NCI-H1436 (cell line): ENCODE measurements around the gene ETV4.
"Not testable (repeated sequence)": the region's sequence is repeated elsewhere in the genome, so short reads cannot be mapped to it uniquely, and the experiment has no call there.

Source experiments
- DNase-seq: peaks from one replicate; lab custom pipeline; 2025; lab: John Stamatoyannopoulos, UW

ETV4 gene

DNA sequence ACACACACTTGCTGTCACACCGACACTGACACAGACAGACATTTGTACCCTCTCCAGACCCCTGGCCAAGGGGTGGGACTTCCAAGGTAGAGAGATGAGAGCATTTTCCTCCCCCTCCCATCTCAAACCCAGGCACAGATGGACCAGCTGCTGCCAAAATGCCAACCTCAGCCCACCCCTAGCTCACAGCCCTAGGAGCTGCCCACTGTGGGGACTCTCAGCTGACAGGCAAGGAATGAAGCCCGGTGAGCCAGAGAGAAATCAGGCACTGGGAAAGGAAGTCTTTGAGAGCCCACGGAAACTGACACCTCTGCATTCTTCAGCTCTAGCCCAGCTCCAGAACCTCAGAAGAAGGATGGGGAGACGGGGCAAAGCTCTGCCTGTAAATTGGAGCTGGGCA lies 2.8 kb downstream of the ETV4 start:
- DNase-seq, result no peak

DNA sequence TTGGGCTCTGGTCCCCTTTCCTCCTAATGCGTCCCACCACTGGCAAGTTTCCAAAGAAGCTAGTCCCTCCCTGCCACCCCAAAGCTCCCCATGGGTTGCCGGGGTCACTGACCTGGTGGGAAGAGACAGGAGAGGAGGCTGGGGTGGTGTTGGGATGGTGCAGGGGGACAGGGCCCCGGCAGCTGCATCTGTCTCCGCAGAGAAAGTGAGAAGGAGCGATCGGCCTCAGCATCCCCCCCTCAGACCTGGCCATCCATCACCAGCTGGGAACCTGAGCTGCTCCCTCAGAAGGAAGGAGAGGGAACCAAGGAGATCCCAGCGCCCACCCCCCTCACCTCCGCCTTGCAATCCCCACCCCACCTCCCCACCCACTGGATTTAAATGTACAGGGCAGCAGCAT lies 3.3 kb downstream of the ETV4 start:
- no peak for DNase-seq

DNA sequence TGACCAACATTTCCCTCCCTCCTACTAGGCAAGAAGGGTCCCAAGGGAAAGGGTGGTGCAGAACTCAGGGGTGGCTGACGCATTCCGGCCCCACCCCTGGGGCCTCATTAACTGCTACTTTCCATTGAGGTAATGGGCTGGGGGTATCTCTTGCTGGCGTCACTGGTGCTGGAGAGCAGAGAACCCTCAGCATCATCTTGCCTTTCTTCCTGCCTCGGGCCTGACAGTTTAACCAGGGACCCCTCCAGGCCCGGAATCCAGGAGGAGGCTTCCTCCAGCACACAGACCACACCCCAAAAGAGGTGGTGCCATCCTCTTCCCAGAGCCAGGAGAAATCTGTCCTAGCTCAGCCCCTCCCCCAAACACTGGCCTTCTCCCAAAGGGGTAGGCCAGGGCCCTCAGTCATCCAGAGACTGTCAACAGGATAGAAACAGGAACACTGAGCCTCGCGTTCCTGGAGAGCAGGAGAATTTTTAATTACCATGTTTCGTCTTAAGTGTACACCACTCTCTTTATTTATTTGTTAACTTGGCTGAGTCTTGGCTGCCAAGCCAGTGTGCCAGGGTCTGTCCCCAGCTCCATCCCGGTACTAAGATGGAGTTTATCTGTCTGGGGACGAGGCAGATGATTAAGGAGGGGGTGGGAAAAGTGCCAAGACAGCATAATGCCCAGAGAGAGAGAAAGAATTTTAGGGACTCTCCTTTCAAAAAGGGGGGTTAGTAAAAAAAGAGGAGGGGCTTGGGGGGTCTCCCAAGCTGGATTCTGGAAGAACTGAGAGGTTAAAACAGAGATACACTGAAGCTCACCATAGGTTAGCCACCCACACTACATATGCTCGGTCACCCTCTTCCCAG lies 5.1 kb downstream of the ETV4 start:
- DNase-seq, result peak; percentile 60

DNA sequence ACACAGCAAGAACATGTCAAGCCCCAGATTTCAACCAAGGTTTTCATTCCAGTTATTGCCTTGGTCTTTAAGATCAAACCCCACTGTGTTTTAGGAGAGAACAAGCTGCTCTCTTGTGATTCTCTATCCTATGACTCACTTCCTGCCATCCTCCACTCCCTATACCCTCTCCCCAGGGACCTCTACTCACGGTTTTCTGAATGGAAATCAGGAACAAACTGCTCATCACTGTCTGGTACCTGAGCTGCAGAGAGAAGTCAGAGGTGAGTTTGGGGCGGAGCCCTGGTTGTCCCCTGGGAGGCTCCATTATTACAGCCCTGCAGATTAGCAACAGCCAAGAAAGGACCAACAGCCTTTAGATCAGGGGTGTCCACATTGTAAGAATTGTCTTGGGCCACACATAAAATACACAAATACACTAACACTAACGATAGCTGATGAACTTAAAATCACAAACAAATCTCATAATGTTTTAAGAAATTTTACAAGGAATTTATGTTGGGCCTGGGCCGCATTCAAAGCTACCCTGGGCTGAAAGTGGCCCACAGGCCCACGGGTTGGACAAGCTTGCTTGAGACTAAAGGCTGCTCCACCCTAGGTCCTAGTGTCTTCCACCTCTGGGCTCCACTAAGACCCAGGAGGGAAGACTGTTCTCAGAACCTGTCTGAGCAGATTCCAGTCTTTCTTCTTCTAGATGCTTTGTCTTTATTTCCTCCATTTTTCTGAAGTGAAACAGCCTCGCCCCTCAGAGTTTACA lies 9.7 kb downstream of the ETV4 start:
- peak; percentile 21 for DNase-seq

DNA sequence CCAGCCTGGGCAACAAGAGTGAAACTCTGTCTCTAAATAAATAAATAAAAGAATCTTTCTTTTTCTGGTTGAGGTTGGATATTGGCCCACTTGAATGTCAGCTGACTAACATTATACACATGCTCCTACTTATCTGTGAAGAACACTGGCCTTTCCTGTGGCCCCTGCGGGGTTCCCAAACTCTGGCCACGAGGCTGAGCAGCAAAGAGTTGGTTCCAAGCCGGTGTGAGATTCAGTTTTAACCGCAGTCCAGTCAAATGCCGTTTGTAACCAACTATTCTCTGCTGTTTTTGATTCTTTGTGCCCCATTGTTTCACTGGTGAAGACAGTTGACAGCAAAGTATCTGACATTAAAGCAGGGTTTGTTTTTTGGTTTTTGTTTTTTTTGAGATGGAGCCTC lies 11.2 kb downstream of the ETV4 start:
- no peak for DNase-seq

DNA sequence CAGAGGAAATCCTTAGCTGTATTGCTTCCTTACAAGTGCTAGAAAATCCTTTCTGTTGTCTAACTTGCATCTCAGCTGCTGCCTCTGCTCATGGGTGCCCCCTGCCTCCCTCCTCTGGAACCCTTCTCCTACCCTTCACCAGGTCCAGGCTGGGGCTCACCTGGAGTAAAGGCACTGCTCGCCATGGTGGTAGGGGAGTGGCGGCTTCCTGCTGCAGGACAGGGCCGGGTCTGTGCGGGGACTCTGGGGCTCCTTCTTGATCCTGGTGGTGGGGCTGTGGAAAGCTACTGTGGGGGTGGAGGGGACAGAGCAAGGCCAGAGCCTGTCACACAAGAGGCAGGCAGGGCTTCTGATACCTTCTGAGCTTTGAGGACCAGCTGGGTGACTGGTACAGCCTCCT lies 12.4 kb downstream of the ETV4 start:
- no peak for DNase-seq

DNA sequence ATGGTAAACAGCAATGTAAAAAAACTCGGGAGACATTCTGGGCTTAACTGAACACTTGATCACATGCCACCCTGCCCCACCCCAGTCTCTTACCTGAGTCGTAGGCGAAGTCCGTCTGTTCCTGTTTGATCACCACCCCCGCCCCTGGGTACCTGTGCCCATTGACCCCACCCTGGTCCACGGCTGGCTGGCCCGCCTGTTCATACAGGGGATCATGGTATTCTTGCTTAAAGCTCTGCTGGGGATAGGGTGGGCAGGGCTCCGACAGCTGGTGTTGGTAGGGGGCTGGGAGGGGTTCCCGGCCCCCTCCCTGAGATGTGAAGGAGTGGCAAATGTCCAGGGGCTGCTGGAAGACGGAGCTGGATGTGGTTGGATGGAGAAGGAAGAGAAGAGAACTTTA lies 13.6 kb downstream of the ETV4 start:
- DNase-seq, result no peak

DNA sequence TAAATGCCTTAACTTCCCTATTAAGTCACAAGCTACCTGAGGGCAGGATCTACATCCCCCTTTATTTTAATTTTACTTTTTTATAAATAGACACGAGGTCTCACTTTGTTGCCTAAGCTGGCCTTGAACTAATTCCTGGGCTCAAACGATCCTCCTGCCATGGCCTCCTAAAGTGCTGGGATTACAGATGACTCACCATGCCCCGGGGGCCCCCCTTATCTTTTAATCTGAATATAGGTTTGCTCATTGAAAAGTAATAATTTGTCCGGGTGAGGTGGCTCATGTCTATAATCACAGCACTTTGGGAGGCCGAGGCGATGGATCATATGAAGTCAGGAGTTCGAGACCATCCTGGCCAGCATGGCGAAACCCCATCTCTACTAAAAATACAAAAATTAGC lies 14.2 kb downstream of the ETV4 start:
- no peak for DNase-seq

DNA sequence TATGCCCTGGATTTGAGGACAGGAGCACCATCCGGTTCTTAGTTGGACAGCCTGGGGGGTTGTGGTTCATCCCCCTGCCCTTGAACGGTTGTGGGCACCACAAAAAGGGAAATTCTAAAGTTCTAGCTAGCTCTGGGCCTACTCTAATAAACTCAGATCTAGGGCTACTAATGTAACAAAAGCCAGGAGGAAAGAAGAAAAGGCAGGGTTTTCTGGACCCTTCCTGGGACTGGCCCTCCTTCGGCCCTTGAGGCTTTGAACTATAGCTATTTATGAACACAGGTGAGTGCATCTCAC lies 15.1 kb downstream of the ETV4 start:
- no peak for DNase-seq

DNA sequence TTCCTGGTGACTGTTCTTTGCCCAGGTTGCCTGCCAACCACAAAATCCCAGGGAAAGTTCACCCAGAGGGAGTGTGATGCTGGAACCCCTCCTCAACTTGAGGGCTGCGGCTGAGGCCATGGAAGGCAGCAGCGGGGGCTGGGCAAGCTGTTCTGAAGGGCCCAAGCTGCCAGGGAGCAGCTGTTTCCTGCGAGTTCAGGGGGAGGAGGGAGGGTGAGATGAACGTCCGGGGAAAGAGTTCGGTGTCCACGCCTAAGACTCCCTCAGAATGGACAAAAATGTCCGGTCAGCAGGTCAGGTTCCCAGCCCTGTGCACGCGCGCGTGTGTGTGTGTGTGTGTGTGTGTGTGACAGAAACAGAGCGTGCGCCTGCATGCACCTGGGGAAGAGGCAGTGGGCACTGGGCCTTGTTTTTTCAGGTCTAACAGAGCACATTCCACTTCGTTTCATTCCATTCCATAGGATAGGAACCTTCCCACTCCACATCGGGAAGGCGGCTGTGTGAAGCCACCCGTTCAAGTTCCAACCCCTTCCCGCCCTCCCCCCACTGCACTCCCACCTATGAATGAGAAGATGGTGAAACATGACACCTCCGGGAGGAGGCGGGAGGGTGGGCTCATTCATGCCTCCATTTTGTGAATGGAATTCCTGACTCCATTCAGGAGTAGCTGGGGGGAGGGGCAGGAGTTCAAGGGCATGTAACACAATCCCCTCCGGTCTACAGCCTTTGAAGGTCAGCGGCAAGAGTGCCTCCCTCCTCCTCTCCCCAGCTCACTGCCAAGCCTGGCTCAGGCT lies 15.7 kb downstream of the ETV4 start:
- peak; percentile 78 for DNase-seq

DNA sequence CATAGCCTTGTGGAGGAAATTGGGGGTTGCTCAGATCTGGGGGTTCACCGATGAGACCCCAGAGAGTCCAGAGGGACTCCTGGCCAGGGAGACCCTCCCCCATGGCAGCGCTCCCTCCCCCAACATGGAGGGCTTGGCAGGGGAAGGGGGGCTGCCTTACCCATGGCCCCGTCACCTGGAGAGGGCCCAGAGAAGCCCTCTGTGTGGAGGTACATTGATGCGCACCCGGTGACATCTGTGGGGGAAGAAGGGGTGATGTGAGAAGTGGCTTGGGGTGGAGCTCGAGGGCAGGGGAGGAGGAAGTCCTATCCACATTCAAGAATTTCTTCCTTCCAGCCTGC lies 16.2 kb downstream of the ETV4 start:
- DNase-seq, result no peak

DNA sequence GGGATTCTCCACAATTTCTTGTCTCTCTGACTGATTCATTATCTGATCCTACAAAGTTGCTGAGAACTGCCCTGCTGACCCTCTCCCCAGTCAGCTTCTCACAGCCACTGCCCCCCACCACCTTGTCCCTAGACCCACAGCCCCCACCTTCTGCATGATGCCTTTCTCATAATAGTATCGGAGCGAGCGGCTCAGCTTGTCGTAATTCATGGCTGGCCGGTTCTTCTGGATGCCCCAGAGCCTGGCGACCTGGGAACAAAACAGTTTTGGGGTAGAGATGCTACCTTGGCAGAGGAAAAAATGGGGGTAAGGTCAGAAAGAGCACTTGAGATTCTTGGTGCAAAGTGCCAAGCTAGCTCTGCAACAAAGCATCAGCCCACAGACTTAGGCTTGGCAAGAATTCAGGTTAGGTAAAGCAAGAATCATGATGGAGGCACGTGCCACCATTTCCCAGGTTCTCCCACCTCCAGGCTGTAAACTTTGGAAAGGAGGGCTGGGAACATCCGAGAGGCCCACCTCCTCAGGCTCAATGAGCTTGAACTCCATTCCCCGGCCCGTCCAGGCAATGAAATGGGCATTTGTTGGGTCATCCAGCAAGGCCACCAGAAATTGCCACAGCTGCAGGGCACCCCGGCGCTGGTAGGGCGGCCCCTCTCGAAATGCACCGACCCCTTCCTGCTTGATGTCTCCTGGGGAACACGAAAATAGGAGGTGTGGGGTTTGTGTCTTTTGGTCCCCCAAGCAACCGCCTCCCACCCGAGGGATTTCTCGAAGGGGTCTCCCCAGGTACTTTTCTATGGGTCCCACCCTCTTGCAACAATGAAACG lies 16.9 kb downstream of the ETV4 start:
- no peak for DNase-seq

DNA sequence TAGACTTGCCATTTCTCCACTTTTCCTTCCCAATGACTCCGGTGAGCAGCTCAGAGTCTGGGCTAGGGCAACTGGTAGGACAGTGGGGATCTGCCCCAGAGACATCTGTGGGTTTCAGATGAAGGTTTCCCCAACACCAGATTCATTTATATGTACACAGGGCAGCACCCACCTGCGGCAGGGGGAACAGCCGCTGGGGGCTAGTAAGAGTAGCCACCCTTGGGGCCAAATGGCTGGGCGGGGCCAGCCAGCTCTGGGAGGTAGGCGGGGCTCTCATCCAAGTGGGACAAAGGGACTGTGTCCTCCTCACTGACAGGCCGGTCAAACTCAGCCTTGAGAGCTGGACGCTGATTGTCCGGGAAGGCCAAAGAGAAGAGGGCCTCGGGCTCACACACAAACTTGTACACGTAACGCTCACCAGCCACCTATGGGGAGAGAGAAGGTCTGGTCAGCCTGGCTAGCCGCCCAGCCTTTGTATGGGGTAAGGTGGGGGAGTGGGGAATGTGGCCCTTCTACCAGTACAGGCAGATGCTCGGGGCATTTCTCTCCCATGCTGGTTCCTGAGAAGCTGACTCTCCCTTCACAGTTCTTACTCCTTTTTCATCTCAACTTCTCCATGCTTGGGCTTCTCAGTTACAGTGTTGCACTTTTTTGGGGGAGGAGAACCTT lies 17.7 kb downstream of the ETV4 start:
- DNase-seq, result no peak

DNA sequence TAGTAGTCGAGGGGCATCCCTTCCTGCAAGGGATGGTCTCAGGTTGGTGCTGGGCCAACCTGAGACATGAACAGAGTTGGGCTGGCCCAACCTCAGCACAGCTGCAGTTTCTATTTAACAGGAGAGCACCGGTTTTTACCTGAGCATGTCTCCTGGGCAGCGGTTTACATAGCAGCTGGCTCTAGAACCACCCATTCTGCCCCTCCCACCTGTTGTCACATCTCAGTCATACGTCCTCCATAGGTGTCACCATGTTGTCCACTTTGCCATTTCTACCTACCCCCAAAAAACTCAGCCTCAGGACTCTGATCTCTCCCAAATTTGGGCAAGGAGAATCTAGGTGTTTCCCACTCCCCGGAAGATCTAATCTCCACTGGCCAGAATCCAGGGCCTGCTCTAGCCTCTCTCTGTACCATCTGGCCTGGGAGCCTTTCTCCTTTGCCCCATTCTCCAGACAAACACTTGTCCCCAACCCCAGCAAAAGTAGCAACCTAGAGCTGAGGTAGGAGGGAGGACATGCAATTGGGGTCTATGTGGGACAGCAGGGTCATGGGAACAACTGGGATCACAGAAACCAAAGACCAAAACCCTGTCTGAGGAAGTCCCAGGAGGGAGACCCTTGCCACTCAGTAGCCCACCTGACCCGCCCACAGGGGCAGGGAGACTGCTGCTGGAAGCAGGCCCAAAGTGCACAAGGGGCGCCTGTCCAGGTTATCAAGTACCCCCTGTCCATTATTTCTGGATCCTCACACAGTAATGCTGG lies 19.1 kb downstream of the ETV4 start:
- DNase-seq, result no peak

DNA sequence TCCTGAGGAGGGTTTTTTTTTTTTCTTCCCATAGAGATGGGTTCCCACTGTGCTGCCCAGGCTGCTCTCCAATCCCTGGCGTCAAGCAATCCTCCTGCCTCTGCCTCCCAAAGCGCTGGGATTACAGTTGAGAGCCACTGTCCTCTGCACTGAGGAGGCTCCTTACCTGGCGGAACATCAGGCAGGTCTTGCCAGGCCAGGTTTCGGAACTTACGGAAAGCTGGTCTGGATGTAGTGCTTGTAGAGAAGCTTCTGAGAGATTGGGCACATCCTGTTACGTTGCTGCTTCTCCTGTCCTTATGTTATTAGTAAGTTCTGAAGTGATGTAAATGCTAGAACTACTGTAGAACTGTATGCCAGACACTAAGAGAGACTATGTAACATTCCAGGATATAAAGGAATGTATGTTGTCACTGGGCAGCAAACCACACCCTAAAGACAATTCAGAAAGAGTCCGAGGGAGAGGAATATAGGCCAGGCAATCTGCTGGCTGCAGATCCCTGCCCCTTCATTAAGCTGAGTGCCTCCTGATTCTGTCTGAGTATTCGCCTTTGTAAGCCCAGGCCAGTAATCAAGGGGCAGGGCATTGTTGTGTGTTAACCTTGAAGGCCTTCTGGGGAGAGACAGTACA lies 21.1 kb downstream of the ETV4 start:
- DNase-seq, result no peak

DNA sequence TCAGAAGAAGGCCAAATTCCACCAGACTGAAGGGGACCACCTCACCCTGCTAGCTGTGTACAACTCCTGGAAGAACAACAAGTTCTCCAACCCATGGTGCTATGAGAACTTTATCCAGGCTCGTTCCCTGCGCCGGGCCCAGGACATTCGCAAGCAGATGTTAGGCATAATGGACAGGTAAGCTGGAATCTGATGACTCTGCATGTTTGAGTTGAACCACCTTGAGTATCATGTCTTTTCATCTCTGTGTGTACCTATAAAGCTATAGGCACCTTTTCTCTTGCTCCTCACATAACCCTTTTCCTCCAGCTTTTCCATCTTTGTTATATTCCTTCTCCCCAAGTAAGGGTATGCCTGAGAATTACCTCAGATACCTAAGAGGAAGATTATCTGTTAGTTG lies 24.8 kb downstream of the ETV4 start:
- DNase-seq, result no peak

DNA sequence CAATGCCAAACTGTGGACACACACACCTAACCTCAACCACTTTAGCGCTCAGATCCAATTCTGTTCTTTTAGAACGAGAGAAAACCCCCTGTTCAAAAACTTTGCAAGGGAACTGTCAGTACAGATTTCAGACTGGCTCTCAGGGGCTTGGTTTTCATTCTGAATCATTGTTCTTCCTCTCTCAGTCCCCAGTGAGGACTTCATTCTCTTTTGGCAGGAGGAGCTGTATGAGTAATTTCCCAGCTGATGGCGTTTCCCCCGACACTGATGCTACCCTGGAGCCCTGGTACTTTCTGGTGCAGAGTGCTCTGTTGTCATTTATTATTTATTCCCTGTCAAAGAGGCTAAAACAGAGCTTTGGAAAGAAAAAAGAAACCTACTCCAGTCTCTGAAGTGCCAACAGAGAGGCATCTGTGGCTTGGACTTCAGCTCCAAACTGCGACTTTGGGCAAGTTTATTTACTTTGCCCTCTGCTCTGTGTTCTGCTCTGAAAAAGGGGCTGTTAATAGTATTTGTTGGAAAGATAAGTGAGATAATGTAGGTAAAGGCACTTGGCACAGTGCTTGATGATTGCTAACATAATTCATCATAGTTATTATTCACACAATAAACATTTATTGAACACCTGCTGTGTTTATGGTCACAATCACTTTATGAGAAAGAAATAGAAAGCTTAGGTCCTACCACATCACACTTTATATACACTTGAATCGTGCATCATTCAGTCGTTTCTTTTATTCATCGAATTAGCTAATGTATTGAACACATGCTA lies 28.3 kb downstream of the ETV4 start:
- DNase-seq, result no peak

DNA sequence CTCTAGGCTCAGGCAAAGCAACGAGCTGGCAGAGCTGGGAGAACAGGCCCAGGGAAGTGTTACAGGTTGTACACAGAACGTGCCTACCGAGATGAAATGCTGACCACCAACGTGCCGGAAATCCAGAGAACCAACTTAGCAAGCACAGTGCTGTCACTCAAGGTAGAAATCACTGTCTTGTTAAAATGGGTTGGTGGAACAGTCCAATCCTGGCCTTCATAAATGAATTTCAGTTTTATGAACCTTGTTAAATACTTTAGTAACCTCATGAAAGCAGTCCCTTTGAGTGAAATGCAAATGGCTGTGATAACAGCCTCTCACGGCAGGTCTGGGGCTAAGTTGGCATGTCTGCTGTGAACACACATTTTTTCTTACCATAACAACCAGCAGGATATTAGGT lies 29.0 kb downstream of the ETV4 start:
- no peak for DNase-seq

DNA sequence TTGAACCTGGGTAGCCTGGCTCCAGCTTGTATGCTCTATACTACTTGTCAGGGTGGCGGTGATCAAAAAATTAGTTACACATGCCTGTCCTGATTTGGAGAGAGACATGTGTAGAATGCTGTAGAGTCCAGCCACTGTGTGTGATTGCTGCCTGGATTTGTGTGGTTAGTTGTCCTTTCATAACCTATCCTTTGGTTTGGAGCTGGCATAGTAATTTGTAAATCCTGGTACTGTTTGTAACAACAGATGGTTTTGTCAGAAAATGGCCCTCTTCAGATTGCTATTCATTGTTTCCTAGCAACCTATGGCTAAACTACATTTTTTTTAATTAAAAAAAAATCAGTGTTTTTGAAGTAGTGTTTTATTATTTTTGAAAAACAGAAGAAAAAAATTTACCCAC lies 30.5 kb downstream of the ETV4 start:
- DNase-seq, result no peak

DNA sequence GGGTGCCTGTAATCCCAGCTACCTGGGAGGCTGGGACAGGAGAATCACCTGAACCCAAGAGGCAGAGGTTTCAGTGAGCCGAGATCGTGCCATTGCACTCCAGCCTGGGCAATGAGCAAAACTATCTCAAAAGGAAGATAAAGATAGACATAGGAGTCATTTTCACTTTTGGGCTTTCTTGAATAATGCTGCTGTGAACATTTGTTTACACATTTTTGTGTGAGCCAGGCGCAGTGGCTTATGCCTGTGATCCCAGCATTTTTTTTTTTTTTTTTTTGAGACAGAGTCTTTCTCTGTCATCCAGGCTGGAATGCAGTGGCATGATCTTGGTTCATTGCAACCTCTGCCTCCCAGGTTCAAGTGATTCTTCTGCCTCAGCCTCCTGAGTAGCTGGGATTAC lies 34.9 kb downstream of the ETV4 start:
- not testable (repeated sequence) for DNase-seq
